H1 (cell line): ENCODE results near the gene COPS2. TPM values are rescaled to one million over a fixed set of nuclear protein-coding genes. Genes with fewer than 3 reads are reported as not detected.

Source experiments
- ATF2 ChIP-seq: IDR thresholded peaks from 2 replicates; pipeline ENCODE4 v1.6.1; 2012; ENCODE audit warnings: low read length, inconsistent platforms
- POLR2AphosphoS5 ChIP-seq: IDR thresholded peaks from 2 replicates; pipeline ENCODE4 v1.6.1; 2011; ENCODE audit warnings: low read depth, low read length
- polyA plus RNA-seq, 7 experiments: library from polyadenylated mRNA; depleted of rRNA in 3 of 7; stranded (reverse) in 5 of 7; unstranded in 2 of 7; fragments of >200 nt in 5 of 7; fragments of 200-250 nt in 2 of 7; gene quantifications; 1 replicate in 5 of 7; 2 replicates in 1 of 7; 4 replicates in 1 of 7; pipeline versions ENCODE4 v1.2.1 to v1.2.3, GENCODE V29; 2011 to 2013; ENCODE audit warnings: missing spikeins in 2 of 7, mixed read lengths in 2 of 7
- total RNA-seq: library from RNA; stranded (reverse); fragmentation: NEBNext Ultra II Directional; extraction: Animal tissue kit (Norgen Biotek cat#: 25700); gene quantifications from 2 replicates; pipeline ENCODE4 v1.2.1, GENCODE V29; 2021

The COPS2 gene
- total and polyA plus RNA-seq, 2 of the 8 experiments (the other 6 are each of a cell fraction or from before 2014, with no cell fraction given): 17.7 to 85.1 TPM

DNA sequence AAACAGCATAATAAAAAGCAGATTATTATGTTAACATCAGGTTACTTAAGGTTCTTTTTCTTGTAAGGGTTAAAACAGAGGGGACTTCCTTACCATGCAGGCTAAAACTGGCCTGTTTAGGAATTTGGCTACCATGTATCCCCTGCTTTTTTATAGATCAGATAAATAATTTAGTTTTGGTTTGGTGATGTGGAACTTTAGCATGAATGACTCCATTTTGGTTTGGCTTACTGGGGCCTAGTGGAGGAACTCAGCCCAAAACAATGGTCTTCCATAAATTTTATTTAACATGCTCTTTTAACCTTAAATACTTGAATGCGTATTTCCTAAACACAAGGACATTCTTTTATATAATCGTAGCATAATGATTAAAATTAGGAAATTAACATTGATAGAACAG lies 33.5 kb upstream of the COPS2 start (continued):
- TF ChIP-seq ATF2 (no peak), POLR2AphosphoS5 (no peak)
